Measurements from ENCODE around the gene CHAF1A. TPM values are rescaled to one million over a fixed set of nuclear protein-coding genes. Genes with fewer than 3 reads are reported as not detected.
A peak's percentile ranks its signal among the peaks of the same experiment; 100 is the strongest.

CHAF1A gene
- total RNA-seq, 1 donor from 2014 or later, result 23.0 TPM

GRCh38 chr19:4367336-4367723 is 35.1 kb upstream of the CHAF1A start:
- no peak for DNase-seq (ENCODE audit: low spot score)

DNA sequence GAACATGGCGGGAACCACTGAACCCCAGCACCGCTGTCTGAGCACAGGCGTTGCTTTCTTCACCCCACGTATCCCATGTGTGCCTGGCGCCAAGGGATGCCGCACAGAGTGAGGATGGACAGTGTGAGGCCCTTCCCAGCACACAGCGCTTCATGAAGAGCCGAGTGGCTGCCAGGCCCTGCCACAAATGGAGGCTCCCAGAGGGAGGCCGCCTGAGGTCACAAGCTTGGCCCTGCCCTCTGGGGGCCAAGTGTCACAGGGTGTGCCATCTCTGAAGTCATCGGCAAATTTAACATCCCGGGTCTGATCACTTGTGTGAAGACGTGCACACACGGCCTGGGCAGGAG is 34.7 kb upstream of the CHAF1A start:
- DNase-seq (ENCODE audit: low spot score), result no peak

DNA sequence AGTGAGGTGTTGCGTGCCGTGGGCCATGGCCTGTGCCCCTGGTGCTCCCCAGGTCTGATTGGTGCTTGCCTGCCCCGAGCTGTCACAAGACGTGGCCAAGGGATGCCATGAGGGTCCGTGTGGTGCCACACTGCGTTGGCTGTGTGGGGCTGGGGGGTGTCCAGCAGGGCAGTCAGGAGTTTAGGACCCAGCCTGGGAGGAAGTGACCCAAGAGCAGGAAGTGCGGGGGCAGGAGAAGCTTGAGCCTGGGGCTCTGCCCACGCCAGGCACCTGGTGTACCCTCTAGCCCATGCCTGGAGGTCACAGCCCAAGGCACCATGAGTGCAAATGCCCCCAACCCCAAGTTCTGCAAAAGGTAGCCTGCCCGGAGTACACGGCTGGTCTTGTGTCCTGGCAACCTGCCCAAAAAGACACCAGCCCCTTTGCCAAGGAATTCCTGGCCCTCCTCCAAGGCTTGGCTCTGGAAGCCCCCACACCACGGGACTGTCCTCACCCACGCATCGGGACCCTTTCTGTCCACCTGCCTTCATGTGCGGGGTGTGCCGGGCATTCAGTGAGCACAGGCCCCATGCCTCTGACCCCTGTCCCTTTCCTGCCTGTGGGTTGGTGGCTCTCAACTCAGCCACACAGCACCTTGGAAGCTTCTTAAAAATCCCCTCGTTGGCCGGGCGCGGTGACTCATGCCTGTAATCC is 34.2 kb upstream of the CHAF1A start:
- no peak for DNase-seq (ENCODE audit: low spot score)

GRCh38 chr19:4369109-4369887 is 33.1 kb upstream of the CHAF1A start:
- peak; percentile 88 for DNase-seq (ENCODE audit: low spot score)

GRCh38 chr19:4369888-4370260 is 32.6 kb upstream of the CHAF1A start:
- DNase-seq (ENCODE audit: low spot score), result peak; percentile 77

DNA sequence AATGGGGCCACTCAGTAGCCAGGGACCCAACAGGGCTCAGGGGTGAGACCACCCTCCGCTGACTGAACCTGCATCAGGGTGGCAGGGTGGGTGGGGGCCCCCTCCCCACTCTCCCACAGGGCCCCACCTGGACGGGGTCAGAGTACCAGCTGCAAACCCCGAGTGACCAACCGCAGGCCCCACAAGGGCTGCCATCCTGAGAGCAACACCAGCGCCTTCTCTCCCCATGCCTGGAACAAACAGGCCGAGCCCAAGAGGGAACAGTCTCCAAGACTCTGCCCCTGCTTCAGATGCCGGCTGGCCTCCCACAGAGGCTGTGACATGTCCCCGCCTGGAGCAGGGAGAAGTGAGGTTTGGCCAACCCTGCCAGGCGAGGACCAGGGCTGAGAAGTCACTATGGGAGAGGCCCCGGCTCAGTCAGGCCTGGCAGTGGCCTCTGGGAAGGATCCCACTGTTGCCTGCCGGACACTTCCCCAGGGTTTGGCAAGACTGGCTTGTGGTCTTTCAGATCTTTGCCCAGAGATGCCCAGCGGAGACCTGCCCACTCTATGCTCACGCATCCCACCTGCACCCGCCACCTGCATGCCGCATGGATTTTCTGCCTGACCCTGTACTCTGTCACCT is 31.9 kb upstream of the CHAF1A start:
- DNase-seq (ENCODE audit: low spot score), result no peak

- DNase-seq (ENCODE audit: low spot score), result no peak
These were observed 30.9 kb upstream of the CHAF1A start for GRCh38 chr19:4371247-4372164.

DNA sequence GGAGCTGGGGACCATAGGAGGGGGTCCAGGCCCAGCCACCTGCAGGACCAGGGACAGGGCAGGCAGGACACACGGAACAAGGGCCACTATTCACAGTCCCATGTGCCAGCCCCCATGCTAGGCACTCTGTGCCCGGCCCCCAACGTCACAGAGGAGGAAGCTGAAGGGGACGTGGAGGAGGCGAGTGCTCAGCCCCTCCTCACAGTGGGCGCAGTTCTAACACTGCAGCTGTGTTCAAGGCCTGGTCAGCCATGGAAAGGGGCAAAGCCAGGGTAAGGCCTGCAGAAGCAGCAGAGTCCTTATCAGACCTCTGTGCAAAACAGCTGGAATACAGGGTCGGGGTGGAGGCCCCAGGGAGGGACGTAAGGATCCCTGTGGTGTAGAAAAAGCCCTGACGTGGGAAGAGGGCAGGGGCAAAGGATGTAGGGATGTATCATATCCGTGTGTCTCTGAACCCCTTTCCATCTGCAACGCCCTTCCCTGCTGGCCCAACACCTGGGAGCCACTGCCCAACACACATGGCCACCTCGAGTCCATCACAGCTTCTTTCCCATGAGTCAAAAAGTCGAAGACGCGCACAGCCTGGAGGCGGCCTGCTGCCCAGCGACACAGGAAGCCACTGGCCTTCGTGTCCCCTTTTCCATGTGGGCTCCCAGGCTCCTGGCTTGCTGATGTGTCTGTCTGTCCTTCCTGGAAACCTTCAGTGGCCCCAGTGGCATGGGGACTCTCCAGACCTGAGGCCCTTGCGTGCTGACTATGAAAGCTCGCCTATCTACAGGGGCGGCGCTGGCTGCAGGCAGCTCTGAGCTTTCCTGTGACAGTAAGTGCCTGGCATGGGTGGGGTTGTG is 30.1 kb upstream of the CHAF1A start:
- DNase-seq (ENCODE audit: low spot score), result peak; percentile 41

DNA sequence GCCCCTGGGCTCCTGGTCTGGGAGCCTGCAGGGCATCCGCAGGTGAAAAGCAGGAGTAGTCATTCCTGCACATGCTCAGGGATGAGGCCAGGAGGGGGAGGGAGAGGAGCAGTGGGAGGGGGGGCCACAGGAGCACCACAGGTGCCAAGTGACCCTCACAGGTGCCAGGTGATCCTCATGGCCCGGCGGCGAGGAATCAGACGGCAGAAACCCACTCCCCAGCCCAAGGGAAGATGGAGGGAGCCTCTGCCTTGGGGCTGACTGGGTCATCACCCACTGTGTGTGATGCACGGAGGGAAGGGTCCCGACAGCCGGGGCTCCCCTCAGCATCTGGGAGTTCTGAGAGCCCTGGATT is 29.4 kb upstream of the CHAF1A start:
- peak; percentile 41 for DNase-seq (ENCODE audit: low spot score)

DNA sequence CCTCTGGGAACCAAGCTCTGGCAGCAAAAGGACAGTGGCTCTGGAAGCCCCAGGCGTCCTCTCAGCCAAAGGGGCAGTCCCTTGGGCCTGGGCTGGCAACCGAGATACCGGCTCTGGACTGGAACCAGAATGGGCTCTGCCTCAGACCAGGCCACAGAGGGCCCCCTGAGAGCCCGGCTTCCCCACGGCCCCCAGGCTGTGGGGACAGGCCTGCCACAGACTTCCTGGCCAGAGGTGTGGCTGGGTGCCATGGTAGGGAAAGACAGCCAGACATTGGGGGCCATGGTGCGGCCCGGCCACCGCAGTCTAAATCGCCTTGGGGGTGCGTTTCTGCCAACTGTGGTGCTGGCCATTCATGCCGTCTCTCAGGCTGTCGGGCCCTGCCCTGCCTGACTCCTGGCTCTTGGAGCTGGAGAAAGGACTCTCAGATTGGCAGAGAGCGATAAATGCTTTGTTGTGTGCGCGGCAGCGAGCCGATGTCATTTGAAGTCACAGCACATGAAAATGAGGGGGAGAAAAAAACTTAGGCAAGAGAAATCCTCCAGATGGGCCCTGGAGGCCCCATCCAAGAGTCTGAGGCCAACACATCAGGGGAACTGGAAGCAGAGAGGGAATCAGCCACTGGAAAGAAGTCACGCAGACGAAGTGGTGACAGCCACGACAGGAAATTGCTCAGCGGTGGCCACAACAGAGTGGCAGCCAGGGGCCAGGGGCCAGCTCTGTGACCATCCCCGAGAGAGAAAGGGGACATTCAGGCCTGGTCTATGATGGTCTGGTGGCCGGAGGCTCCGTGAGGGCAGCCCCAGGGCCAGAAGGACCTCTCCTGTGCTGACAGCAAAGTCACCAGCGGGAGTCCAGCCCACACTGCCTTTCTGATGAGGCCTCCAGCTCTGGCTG is 28.6 kb upstream of the CHAF1A start:
- peak; percentile 46 for DNase-seq (ENCODE audit: low spot score)

GRCh38 chr19:4374498-4375163 is 27.8 kb upstream of the CHAF1A start:
- DNase-seq (ENCODE audit: low spot score), result peak; percentile 78

DNA sequence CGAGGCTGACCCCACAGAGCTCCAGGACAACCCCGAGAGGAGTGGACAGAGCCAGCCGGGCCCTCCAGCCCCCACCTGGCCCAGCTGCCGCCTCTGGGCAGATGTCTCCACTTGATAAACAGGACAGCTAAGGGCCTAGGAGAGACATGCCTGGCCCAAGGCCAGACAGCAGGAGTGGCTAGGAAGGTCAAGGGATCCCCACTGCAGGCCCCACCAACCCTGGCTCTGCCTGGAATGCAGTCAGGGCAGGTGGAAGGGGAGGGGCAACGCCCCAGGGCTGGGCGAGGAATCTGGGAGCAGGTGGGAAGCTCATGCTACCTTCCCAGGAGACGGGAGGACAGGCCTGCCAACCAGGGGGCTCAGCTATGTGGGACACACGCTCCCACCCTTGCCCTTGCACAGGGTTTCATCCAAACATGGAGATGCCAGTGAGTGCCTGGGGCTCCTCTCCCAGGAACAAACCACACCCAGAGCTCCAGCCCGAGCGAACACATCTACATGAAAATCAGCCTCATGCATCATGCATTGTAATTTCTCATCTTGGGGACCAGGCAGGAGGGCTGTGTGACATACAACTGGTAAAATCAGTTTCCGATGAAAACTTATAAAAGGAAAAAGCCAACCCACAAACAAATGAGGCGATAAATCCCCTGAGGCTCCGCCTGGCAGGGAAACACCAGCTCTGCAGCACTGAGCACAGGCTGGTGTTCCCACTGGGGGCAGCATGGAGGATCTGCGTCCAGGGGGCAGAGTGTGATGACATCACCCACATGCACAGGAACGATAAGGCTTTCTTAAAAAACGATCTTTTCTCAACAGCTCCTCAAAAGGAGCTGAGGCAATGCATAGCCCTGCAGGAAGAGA is 27.0 kb upstream of the CHAF1A start:
- DNase-seq (ENCODE audit: low spot score), result peak; percentile 62

DNA sequence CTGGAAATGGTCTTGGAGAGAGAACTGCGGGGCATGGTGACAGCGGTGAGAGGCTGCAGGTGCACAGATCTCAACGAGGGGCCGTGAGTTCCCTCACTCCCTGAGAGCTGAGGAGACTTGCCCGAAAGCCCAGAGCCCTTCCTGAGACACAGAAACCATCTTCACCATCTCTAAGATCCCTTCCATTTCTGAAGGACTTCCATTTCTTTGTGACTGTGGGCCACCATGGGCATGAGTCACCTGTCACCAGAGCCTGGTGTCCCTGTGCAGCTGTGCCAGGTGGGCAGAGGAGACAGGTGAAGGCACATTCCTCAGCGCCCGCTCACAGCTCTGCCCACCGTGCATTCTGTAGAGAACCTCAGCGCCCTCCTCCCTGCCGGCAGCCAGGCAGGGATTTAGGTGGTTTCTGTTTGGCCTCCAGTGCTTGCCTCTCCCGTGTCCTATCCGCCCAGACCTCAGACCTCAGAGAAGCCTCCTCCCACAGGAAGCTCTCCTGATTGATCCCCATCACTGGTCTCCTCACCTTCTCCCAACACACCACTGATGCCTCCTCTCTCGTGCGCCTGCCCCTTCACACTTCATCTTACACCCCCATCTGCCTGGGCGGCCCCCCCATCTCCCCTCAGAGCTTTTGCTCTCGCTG is 26.3 kb upstream of the CHAF1A start:
- DNase-seq (ENCODE audit: low spot score), result peak; percentile 43

DNA sequence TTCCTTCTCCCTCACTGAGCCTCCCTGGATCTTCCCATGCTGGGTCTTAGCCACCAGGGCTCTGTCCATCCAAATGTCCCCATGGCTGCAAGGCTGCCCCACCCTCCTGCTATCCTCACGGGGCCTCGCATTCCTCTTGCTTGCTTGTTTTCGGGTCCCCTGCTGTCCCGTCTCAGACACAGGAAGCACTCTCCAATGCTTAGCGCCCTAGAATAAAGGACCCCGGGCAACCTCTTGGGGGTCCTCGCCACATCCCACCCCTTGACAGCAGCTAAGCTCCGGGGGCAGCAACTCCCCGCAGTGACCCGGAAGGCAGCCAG is 25.8 kb upstream of the CHAF1A start:
- no peak for DNase-seq (ENCODE audit: low spot score)

GRCh38 chr19:4376991-4377781 is 25.3 kb upstream of the CHAF1A start:
- DNase-seq (ENCODE audit: low spot score), result peak; percentile 49

- DNase-seq (ENCODE audit: low spot score), result no peak
These were observed 23.6 kb upstream of the CHAF1A start for GRCh38 chr19:4378886-4379285.
